T-cell (primary cell): ENCODE results near the gene STRADA. TPM values are rescaled to one million over a fixed set of nuclear protein-coding genes. Genes with fewer than 3 reads are reported as not detected.
A peak's percentile ranks its signal among the peaks of the same experiment; 100 is the strongest.

Source experiments
- ATAC-seq, 4 experiments: fragments of 200-7000 bp in 3 of 4; fragments of 150-1000 bp in 1 of 4; cut with Tn5 transposase; replicated peaks in 1 of 4; 1 replicate in 3 of 4; 2 replicates in 1 of 4; pipeline ENCODE4 v1.10.0; 2021; ENCODE audit warnings: moderate library complexity in 3 of 4, mild to moderate bottlenecking in 2 of 4, moderate number of reproducible peaks in 1 of 4
- CTCF ChIA-PET, 2 donors: fragments of 300-600 bp; sonication (Branson Sonifier 250); formaldehyde crosslinking; loops; one replicate each; lab custom pipeline; 2022; ENCODE audit warnings: antibody characterized with exemption in 2 of 2; lab: Charles Lee
- POLR2A ChIA-PET, 2 donors: fragments of 300-600 bp; sonication (Branson Sonifier 250); formaldehyde crosslinking; loops; one replicate each; lab custom pipeline; 2022; ENCODE audit warnings: antibody characterized with exemption in 2 of 2; lab: Charles Lee
- DNase-seq, 35 experiments: peaks; one replicate each; pipeline versions ENCODE4 v3.0.0 to v3.0.0-alpha.2; 2013 to 2023
- H3K27ac ChIP-seq: one replicate; pipeline ENCODE4 v1.5.1; 2013; ENCODE audit warnings: low read length
- H3K27me3 ChIP-seq, 2 experiments: replicated peaks in 1 of 2; 1 replicate in 1 of 2; 2 replicates in 1 of 2; pipeline versions ENCODE4 v1.6.1 to v1.7.0; 2013; ENCODE audit warnings: low read length in 1 of 2, mixed read lengths in 1 of 2; ENCODE audit not compliant: control insufficient read depth in 2 of 2, insufficient read depth in 2 of 2; ENCODE audit errors: extremely low read depth in 1 of 2
- H3K36me3 ChIP-seq, 2 donors: 1 replicate in 1 of 2; 2 replicates in 1 of 2; pipeline versions ENCODE4 v1.6.1 to v1.7.0; 2013; ENCODE audit warnings: low read length in 1 of 2; ENCODE audit not compliant: control insufficient read depth in 2 of 2, insufficient read depth in 1 of 2; ENCODE audit errors: extremely low read depth in 1 of 2
- H3K4me1 ChIP-seq, 2 experiments: 1 replicate in 1 of 2; 2 replicates in 1 of 2; pipeline versions ENCODE4 v1.6.1 to v1.7.0; 2013; ENCODE audit warnings: low read length in 2 of 2, mixed read lengths in 1 of 2; ENCODE audit not compliant: insufficient read depth in 2 of 2, control insufficient read depth in 1 of 2; ENCODE audit errors: extremely low read depth in 1 of 2
- H3K4me3 ChIP-seq, 2 donors: 1 replicate in 1 of 2; 2 replicates in 1 of 2; pipeline versions ENCODE4 v1.5.1 to v1.7.0; 2013; ENCODE audit warnings: mild to moderate bottlenecking in 2 of 2, low read length in 1 of 2, moderate library complexity in 1 of 2; ENCODE audit not compliant: control insufficient read depth in 1 of 2; ENCODE audit errors: extremely low read depth in 1 of 2
- H3K9me3 ChIP-seq: 2 replicates; pipeline ENCODE4 v1.7.0; 2013
- H3K27ac Mint-ChIP-seq, 2 donors: one replicate each; pipeline ENCODE4 v1.8.0; 2020 to 2021; ENCODE audit warnings: mild to moderate bottlenecking in 2 of 2, mixed read lengths in 2 of 2
- H3K27me3 Mint-ChIP-seq, 2 donors: one replicate each; pipeline ENCODE4 v1.8.0; 2021 to 2022; ENCODE audit warnings: mixed read lengths in 2 of 2
- H3K36me3 Mint-ChIP-seq: one replicate; pipeline ENCODE4 v1.8.0; 2021; ENCODE audit warnings: mixed read lengths
- H3K4me1 Mint-ChIP-seq, 3 donors: one replicate each; pipeline ENCODE4 v1.8.0; 2020 to 2022; ENCODE audit warnings: mixed read lengths in 3 of 3, mild to moderate bottlenecking in 1 of 3
- H3K4me3 Mint-ChIP-seq, 3 donors: one replicate each; pipeline ENCODE4 v1.8.0; 2020 to 2022; ENCODE audit warnings: mild to moderate bottlenecking in 3 of 3, mixed read lengths in 3 of 3, moderate library complexity in 3 of 3
- H3K9me3 Mint-ChIP-seq, 3 donors: one replicate each; pipeline ENCODE4 v1.8.0; 2020 to 2022; ENCODE audit warnings: mixed read lengths in 3 of 3
- WGBS: methylation state at CpG from one replicate; pipeline ENCODE4 v1.1.5; 2013; ENCODE audit warnings: missing lambda C conversion rate; ENCODE audit not compliant: insufficient coverage; 5-methylcytosine and 5-hydroxymethylcytosine counted together
- total RNA-seq, 35 experiments: library from RNA in 6 of 35; stranded (reverse) in 6 of 35; fragments of 120-200 nt in 1 of 35; gene quantifications; one replicate each; pipeline versions ENCODE4 v1.2.1 to v1.2.4 and lab custom pipeline; 2013 to 2026

The STRADA gene, protein sequence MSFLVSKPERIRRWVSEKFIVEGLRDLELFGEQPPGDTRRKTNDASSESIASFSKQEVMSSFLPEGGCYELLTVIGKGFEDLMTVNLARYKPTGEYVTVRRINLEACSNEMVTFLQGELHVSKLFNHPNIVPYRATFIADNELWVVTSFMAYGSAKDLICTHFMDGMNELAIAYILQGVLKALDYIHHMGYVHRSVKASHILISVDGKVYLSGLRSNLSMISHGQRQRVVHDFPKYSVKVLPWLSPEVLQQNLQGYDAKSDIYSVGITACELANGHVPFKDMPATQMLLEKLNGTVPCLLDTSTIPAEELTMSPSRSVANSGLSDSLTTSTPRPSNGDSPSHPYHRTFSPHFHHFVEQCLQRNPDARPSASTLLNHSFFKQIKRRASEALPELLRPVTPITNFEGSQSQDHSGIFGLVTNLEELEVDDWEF
- total RNA-seq (10 to 100 TPM; 46.9 to 58.8 (median 48.6) TPM), total RNA-seq (lab: John Stamatoyannopoulos, UW) (4.7 to 21.3 (median 15.3) reads per million in 29 experiments)
- total RNA-seq (2013) = 34.9 TPM

- peak within 1 kb of the TSS; percentile 95 to 99 for H3K4me3 ChIP-seq
- WGBS = under 1% methylated on average over 60 of the region's 61 CpGs
- Mint-ChIP-seq H3K27ac (peak within 1 kb of the TSS; percentile 86 to 96), H3K27me3 (no peaks in the 10 kb centered on the region), H3K4me3 (peak within 1 kb of the TSS; percentile 92 to 95 (median 94)), H3K4me1 (peaks cover 19 to 26% (median 26%) of the 10 kb centered on the region in 3 donors), H3K9me3 (no peaks in the 10 kb centered on the region), H3K36me3 (peaks cover 10% of the 10 kb centered on the region)
- peaks cover 0 to 9% of the 10 kb centered on the region in 2 donors for H3K36me3 ChIP-seq
- no peaks in the 10 kb centered on the region for H3K9me3 ChIP-seq
- peaks cover 6 to 25% of the 10 kb centered on the region in 2 experiments for H3K4me1 ChIP-seq
- no peaks in the 10 kb centered on the region for H3K27me3 ChIP-seq
- ChIA-PET POLR2A (interaction anchor here (0.6 to 1.2 kb wide), 9 partner anchors 16 to 87 kb away, joined by 3 to 10 read pairs (median 4); partner anchors contain the start of genes CCDC47 (in 1 of the 2) and DDX42 (in 1 of the 2)), CTCF (interaction anchor here (0.6 to 2.2 kb wide), 7 partner anchors 9 to 277 kb away, joined by 3 to 8 read pairs (median 5); partner anchors contain the start of genes CCDC47 (in 1 of the 2), DDX42 (in 1 of the 2) and MAP3K3 (in 1 of the 2))
- H3K27ac ChIP-seq = peak within 1 kb of the TSS; percentile 88
- peak; percentile 97 to 99 (median 99) for DNase-seq
- ATAC-seq = peak; percentile 88 to 94 (median 91)
Measured at GRCh38 chr17:63741408-63742173, at the start of gene STRADA. TSS of gene STRADA (minus strand) at chr17:63741799. CDS start at chr17:63728369, 13,430 bp downstream.

DNA sequence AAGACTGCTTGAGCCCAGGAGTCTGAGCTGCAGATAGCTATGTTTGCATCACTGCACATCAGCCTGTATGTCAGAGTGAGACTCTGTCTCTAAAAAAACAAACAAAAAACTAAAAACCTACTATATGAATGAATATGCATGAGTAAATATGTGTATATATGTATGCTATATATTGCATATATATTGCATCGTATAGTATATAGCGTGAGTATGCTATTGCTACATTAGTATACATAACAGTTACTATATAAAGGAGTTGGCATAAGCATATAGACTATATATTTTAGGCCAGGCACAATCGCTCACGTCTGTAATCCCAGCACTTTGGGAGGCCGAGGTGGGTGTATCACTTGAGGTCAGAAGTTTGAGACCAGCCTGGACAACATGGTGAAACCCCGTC is 48.5 kb upstream of the STRADA start:
- WGBS = 89% methylated on average over 3 of the region's 6 CpGs
- H3K4me1 ChIP-seq = no peaks in the 10 kb centered on the region
- no peaks in the 10 kb centered on the region for H3K9me3 Mint-ChIP-seq
- ChIA-PET POLR2A (interaction anchor here in 1 of 2 donors (0.6 kb wide), 1 partner anchor 10 kb away, joined by 3 read pairs; no protein-coding TSS in a partner anchor), CTCF (no interaction called here)
- no peaks in the 10 kb centered on the region for H3K27me3 Mint-ChIP-seq
- DNase-seq (no peak), ATAC-seq (no peak)
- H3K36me3 ChIP-seq = peaks cover 16 to 66% of the 10 kb centered on the region in 2 donors
- no peak overlapping the region for H3K27ac ChIP-seq
- H3K4me3 Mint-ChIP-seq = no peak overlapping the region
- H3K36me3 Mint-ChIP-seq = peaks cover 32% of the 10 kb centered on the region
- H3K27me3 ChIP-seq = no peaks in the 10 kb centered on the region
- H3K9me3 ChIP-seq = no peaks in the 10 kb centered on the region
- H3K4me3 ChIP-seq = no peak overlapping the region
- H3K4me1 Mint-ChIP-seq = peaks cover 0 to 8% (median 6%) of the 10 kb centered on the region in 3 donors
- H3K27ac Mint-ChIP-seq = no peak overlapping the region

DNA sequence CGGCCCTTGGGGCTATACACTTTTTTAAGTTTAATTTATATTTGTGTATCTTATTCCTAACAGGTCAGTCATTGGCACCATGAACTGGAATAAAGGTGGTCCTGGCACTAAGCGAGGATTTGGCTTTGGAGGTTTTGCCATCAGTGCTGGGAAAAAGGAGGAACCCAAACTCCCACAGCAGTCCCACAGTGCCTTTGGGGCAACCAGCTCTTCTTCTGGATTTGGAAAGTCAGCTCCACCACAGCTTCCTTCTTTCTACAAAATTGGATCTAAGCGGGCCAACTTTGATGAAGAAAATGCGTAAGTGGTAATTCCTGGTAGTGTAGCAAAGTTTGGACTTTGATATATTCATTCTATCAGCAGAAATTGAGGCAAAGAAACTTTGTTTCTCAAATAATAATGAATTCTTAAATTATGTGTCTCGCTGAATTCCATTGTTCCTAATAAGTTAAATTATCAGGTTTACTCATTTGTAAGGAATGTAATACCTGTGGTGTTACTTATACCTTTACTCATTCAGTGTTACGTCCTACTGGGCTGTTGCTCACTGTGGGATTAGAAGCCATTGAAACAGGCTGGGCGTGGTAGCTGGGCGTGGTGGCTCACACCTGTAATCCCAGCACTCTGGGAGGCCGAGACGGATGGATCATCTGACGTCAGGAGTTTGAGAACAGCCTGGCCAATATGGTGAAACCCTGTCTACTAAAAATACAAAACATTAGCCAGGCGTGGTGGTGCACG is 45.5 kb upstream of the STRADA start:
- H3K4me1 ChIP-seq = peaks cover 0 to 3% of the 10 kb centered on the region in 2 experiments
- CTCF ChIA-PET = no interaction called here
- H3K27ac ChIP-seq = no peak overlapping the region
- Mint-ChIP-seq H3K36me3 (peaks cover 18% of the 10 kb centered on the region), H3K27ac (no peak overlapping the region), H3K4me3 (no peak overlapping the region), H3K27me3 (no peaks in the 10 kb centered on the region), H3K9me3 (no peaks in the 10 kb centered on the region), H3K4me1 (peaks cover 17 to 26% (median 25%) of the 10 kb centered on the region in 3 donors)
- H3K9me3 ChIP-seq = no peaks in the 10 kb centered on the region
- no peak overlapping the region for H3K4me3 ChIP-seq
- POLR2A ChIA-PET = no interaction called here
- WGBS = 99% methylated on average over 8 of the region's 13 CpGs
- no peaks in the 10 kb centered on the region for H3K27me3 ChIP-seq
- no peak for DNase-seq
- H3K36me3 ChIP-seq = peaks cover 12 to 50% of the 10 kb centered on the region in 2 donors
- no peak for ATAC-seq

- H3K9me3 ChIP-seq = no peaks in the 10 kb centered on the region
- CTCF ChIA-PET = interaction anchor here (0.6 to 1.0 kb wide), 2 partner anchors 25 to 42 kb away, joined by 3 read pairs; no protein-coding TSS in a partner anchor
Measured at GRCh38 chr17:63786117-63786516, 44.5 kb upstream of the STRADA start.

GRCh38 chr17:63785556-63785955 is 44.0 kb upstream of the STRADA start:
- Mint-ChIP-seq H3K9me3 (no peaks in the 10 kb centered on the region), H3K27ac (peak overlapping the region in 1 of 2 donors; percentile 64), H3K36me3 (peaks cover 22% of the 10 kb centered on the region), H3K27me3 (no peaks in the 10 kb centered on the region), H3K4me1 (peaks cover 31 to 38% (median 37%) of the 10 kb centered on the region in 3 donors), H3K4me3 (no peak overlapping the region)
- Histone ChIP-seq H3K4me3 (no peak overlapping the region), H3K27me3 (no peaks in the 10 kb centered on the region), H3K9me3 (no peaks in the 10 kb centered on the region), H3K27ac (no peak overlapping the region), H3K4me1 (peaks cover 0 to 3% of the 10 kb centered on the region in 2 experiments), H3K36me3 (peaks cover 10 to 48% of the 10 kb centered on the region in 2 donors)
- no peak for ATAC-seq
- ChIA-PET POLR2A (interaction anchor here in 1 of 2 donors (0.7 kb wide), 1 partner anchor 9 kb away, joined by 3 read pairs; no protein-coding TSS in a partner anchor), CTCF (interaction anchor here (0.6 to 1.0 kb wide), 3 partner anchors 12 to 43 kb away, joined by 3 read pairs; no protein-coding TSS in a partner anchor)
- DNase-seq = no peak
- no CpG with 5 or more reads among the region's 1 CpG for WGBS

More at GRCh38 chr17:63786117-63786516, 44.5 kb upstream of the STRADA start:
- Histone ChIP-seq H3K36me3 (peaks cover 11 to 48% of the 10 kb centered on the region in 2 donors), H3K27me3 (no peaks in the 10 kb centered on the region), H3K4me1 (peaks cover 0 to 3% of the 10 kb centered on the region in 2 experiments), H3K27ac (no peak overlapping the region), H3K4me3 (no peak overlapping the region)
- Mint-ChIP-seq H3K36me3 (peaks cover 18% of the 10 kb centered on the region), H3K9me3 (no peaks in the 10 kb centered on the region), H3K27ac (peak overlapping the region in 1 of 2 donors; percentile 44), H3K27me3 (no peaks in the 10 kb centered on the region), H3K4me1 (peaks cover 26 to 32% (median 32%) of the 10 kb centered on the region in 3 donors), H3K4me3 (no peak overlapping the region)
- no CpG with 5 or more reads among the region's 1 CpG for WGBS
- POLR2A ChIA-PET = no interaction called here
- DNase-seq (no peak), ATAC-seq (no peak)
